Ishikawa (cell line): ENCODE data around the gene TET3.

Experiments used
- CEBPB ChIP-seq: IDR thresholded peaks from 2 replicates; pipeline ENCODE4 v1.6.1; 2012
- CREB1 ChIP-seq: IDR thresholded peaks from 2 replicates; pipeline ENCODE4 v1.6.1; 2012; ENCODE audit warnings: low read depth
- EGR1 ChIP-seq: IDR thresholded peaks from 2 replicates; pipeline ENCODE4 v1.6.1; 2012
- EP300 ChIP-seq: IDR thresholded peaks from 2 replicates; pipeline ENCODE4 v1.6.1; 2012; ENCODE audit warnings: borderline replicate concordance
- FOXM1 ChIP-seq: IDR thresholded peaks from 2 replicates; pipeline ENCODE4 v1.6.1; 2012; ENCODE audit warnings: low read depth, borderline replicate concordance
- NFIC ChIP-seq: IDR thresholded peaks from 2 replicates; pipeline ENCODE4 v1.6.1; 2012
- RAD21 ChIP-seq: IDR thresholded peaks from 2 replicates; pipeline ENCODE4 v1.6.1; 2012; ENCODE audit warnings: low read depth
- REST ChIP-seq: IDR thresholded peaks from 2 replicates; pipeline ENCODE4 v1.6.1; 2012; ENCODE audit warnings: low read depth, mild to moderate bottlenecking
- TAF1 ChIP-seq: IDR thresholded peaks from 2 replicates; pipeline ENCODE4 v1.6.1; 2012; ENCODE audit warnings: low read depth, mild to moderate bottlenecking
- TCF12 ChIP-seq: IDR thresholded peaks from 2 replicates; pipeline ENCODE4 v1.6.1; 2012; ENCODE audit warnings: low read depth
- TEAD4 ChIP-seq: IDR thresholded peaks from 2 replicates; pipeline ENCODE4 v1.6.1; 2012
- YY1 ChIP-seq: IDR thresholded peaks from 2 replicates; pipeline ENCODE4 v1.6.1; 2012; ENCODE audit warnings: low read depth
- ZBTB7A ChIP-seq: IDR thresholded peaks from 2 replicates; pipeline ENCODE4 v1.6.1; 2012; ENCODE audit warnings: low read depth
- TF ChIP-seq, protein P1 (sequence below): IDR thresholded peaks from 2 replicates; pipeline ENCODE4 v1.6.1; 2012
- TF ChIP-seq, protein P2 (sequence below): IDR thresholded peaks from 2 replicates; pipeline ENCODE4 v1.6.1; 2012

TET3 gene

DNA sequence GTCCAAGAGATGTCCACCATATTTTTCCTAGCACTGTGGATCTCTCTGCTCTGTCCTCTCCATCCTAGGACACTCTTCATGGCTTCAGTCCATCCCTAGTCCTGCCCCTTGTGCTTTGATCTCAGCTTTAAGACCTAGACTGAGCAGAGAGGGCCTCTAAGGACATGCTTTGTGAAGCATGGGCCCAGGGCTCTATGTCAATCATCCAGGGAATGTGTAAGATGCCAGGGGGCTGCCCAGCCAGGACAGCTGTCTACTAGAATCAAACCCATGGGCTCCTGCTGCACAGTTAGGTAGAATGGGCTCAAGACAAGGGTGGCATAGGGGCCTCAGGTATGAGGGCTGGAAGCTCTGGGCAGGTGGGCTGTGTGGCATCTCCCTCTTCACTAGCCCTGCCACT, 24.9 kb downstream of the TET3 start:
- TF ChIP-seq CEBPB (no peak), RAD21 (no peak), TEAD4 (no peak), TAF1 (no peak), NFIC (no peak), FOXM1 (no peak), ZBTB7A (no peak)
- TF ChIP-seq, protein P1, sequence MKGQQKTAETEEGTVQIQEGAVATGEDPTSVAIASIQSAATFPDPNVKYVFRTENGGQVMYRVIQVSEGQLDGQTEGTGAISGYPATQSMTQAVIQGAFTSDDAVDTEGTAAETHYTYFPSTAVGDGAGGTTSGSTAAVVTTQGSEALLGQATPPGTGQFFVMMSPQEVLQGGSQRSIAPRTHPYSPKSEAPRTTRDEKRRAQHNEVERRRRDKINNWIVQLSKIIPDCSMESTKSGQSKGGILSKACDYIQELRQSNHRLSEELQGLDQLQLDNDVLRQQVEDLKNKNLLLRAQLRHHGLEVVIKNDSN: no peak

DNA sequence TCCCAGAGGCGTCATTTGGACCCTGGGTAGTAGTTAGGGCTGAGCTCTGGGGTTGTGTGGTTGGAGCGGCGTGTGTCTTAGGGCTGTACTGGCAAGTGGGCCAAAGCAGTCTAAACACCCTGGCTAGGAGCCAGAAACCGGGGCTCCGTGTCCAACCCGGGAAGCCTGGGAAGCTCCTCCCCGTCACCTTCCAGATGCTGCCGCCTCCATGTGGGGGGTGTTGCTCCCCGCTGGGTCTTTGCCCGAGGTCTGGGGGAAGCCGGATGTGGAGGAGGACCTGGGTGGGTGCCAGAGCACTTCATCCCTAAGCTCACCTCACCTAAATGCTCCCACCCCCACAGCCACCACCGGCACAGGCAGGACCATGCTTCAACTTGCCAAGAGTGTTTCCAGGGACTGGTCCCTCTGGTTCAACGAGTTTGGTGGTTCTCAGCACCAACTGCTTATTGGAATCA, 25.4 kb downstream of the TET3 start:
- peak; percentile 90 for TF ChIP-seq EGR1
- TF ChIP-seq CEBPB: no peak; the same call in 1 of the 2 replicates
- no peak for TF ChIP-seq TAF1
- peak; percentile 43; the same call in 1 of the 2 replicates for TF ChIP-seq YY1
- peak; percentile 43; the same call in 1 of the 2 replicates for TF ChIP-seq ZBTB7A
- TF ChIP-seq, protein P2, sequence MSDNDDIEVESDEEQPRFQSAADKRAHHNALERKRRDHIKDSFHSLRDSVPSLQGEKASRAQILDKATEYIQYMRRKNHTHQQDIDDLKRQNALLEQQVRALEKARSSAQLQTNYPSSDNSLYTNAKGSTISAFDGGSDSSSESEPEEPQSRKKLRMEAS: peak; percentile 82
- TF ChIP-seq TCF12: peak; percentile 91
- peak; percentile 72 for TF ChIP-seq TEAD4
- peak; percentile 88 for TF ChIP-seq EP300
- peak; percentile 60; the same call in 1 of the 2 replicates for TF ChIP-seq FOXM1
- TF ChIP-seq CREB1: 0 out of 2 replicates have a peak, but pooled peaks have one; percentile 11
- peak; percentile 29; the same call in 1 of the 2 replicates for TF ChIP-seq RAD21
- peak; percentile 97 for TF ChIP-seq NFIC
- TF ChIP-seq, protein P1: 0 out of 2 replicates have a peak, but pooled peaks have one; percentile 8
- no peak for TF ChIP-seq REST

DNA sequence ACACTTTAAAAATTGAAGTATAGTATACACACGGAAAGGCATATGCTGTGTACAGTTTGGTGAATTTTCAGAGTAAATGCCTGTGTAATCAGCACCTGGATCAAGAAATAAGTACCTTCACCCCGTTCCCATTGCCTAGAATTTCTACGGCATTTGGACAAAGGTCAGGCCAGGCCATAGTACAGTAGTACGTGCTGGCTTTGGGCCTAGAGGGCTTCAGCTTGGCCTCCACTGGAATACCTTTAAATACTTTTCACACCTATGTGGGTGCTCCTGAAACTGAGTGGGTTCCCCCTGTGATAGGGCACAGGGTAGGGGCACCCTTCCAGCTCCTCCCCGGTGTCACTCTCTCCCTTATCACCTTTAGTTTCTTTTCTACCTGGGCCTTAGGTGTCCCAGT, 26.5 kb downstream of the TET3 start:
- TF ChIP-seq FOXM1 (no peak), NFIC (no peak), TAF1 (no peak), ZBTB7A (no peak), CREB1 (no peak), CEBPB (no peak), REST (no peak), TEAD4 (no peak), EP300 (no peak)
- TF ChIP-seq, protein P2: no peak
- TF ChIP-seq, protein P1: no peak

- no peak for TF ChIP-seq EP300
- TF ChIP-seq ZBTB7A: no peak
- no peak for TF ChIP-seq TAF1
- TF ChIP-seq EGR1: no peak
- TF ChIP-seq CEBPB: no peak
- TF ChIP-seq, protein P2: no peak
- TF ChIP-seq NFIC: no peak
Observed at GRCh38 chr2:74014813-74015212, 30.1 kb downstream of the TET3 start.

DNA sequence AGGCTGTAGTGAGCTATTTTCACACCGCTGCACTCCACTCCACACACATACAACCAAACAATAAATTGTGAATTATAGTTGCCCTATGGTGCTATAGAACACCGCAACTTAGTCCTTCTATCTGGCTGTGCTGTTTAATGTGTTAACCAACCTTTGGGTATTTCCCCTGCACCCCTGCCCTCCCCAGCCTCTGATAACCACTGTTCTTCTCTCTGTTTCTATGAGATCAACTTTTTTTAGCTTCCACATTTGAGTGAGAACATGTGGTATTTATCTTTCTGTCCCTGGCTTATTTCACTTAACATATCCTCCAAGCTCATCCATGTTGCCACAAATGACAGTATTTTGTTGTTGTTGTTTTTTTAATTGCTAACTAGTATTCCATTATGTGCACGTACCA, 32.5 kb downstream of the TET3 start:
- TF ChIP-seq REST: no peak
- TF ChIP-seq, protein P1: no peak
